ENCODE measurements around the gene FOXQ1.

GRCh38 chr6:1271071-1271763 is 40.7 kb upstream of the FOXQ1 start:
- TF ChIP-seq CTCF (IDR thresholded peaks at IDR 0.05) (no peak), POLR2A (IDR thresholded peaks at IDR 0.05) (no peak)
